Neuronal stem cell (in vitro differentiated cells): ENCODE data around the gene ANKRD18A.

Experiments used
- DNase-seq: peaks from one replicate; pipeline ENCODE4 v3.0.0-alpha.2; 2013; ENCODE audit warnings: low spot score
- H2AFZ ChIP-seq: one replicate; pipeline ENCODE4 v1.6.1; 2013; ENCODE audit warnings: mild to moderate bottlenecking, low read length, inconsistent platforms
- H2AK5ac ChIP-seq: 2 replicates; pipeline ENCODE4 v1.6.1; 2013; ENCODE audit warnings: low read depth, mild to moderate bottlenecking, inconsistent platforms, low read length, moderate library complexity, mixed read lengths
- H2BK120ac ChIP-seq: 2 replicates; pipeline ENCODE4 v1.6.1; 2013; ENCODE audit warnings: low read depth, mild to moderate bottlenecking, inconsistent platforms, low read length, moderate library complexity, mixed read lengths
- H2BK12ac ChIP-seq: one replicate; pipeline ENCODE4 v1.6.1; 2013; ENCODE audit warnings: low read length, inconsistent platforms
- H2BK15ac ChIP-seq: 2 replicates; pipeline ENCODE4 v1.6.1; 2013; ENCODE audit warnings: mild to moderate bottlenecking, low read length, inconsistent platforms, mixed read lengths
- H2BK5ac ChIP-seq: one replicate; pipeline ENCODE4 v1.6.1; 2013; ENCODE audit warnings: inconsistent platforms, mild to moderate bottlenecking, low read length, moderate library complexity
- H3K14ac ChIP-seq: one replicate; pipeline ENCODE4 v1.6.1; 2013; ENCODE audit warnings: low read length, inconsistent platforms
- H3K18ac ChIP-seq: 2 replicates; pipeline ENCODE4 v1.6.1; 2013; ENCODE audit warnings: low read length, inconsistent platforms
- H3K23ac ChIP-seq: 2 replicates; pipeline ENCODE4 v1.6.1; 2013; ENCODE audit warnings: low read depth, mild to moderate bottlenecking, mixed read lengths, low read length, inconsistent platforms; ENCODE audit not compliant: poor library complexity
- H3K27ac ChIP-seq: replicated peaks from 3 replicates; pipeline ENCODE4 v1.5.1; 2013; ENCODE audit warnings: low read length, inconsistent platforms
- H3K27me3 ChIP-seq, 3 experiments: 2 replicates each; pipeline ENCODE4 v1.6.1; 2013; ENCODE audit warnings: low read length in 3 of 3, mild to moderate bottlenecking in 2 of 3, inconsistent platforms in 1 of 3, low read depth in 1 of 3, mixed read lengths in 1 of 3, moderate library complexity in 1 of 3; ENCODE audit not compliant: control insufficient read depth in 3 of 3, insufficient read depth in 3 of 3
- H3K36me3 ChIP-seq, 2 donors: replicated peaks in 1 of 2; 2 replicates each; pipeline ENCODE4 v1.6.1; 2013; ENCODE audit warnings: low read length in 2 of 2; ENCODE audit not compliant: control insufficient read depth in 2 of 2, insufficient read depth in 2 of 2
- H3K4ac ChIP-seq: 2 replicates; pipeline ENCODE4 v1.6.1; 2013; ENCODE audit warnings: inconsistent platforms, mild to moderate bottlenecking, low read length, moderate library complexity
- H3K4me1 ChIP-seq, 2 donors: 1 replicate in 1 of 2; 2 replicates in 1 of 2; pipeline ENCODE4 v1.6.1; 2013; ENCODE audit warnings: low read length in 2 of 2, low read depth in 1 of 2; ENCODE audit not compliant: control insufficient read depth in 2 of 2, insufficient read depth in 1 of 2
- H3K4me2 ChIP-seq: one replicate; pipeline ENCODE4 v1.6.1; 2013; ENCODE audit warnings: mild to moderate bottlenecking, low read length, inconsistent platforms; ENCODE audit not compliant: insufficient read depth, poor library complexity, severe bottlenecking
- H3K4me3 ChIP-seq, 2 donors: 2 replicates each; pipeline ENCODE4 v1.5.1; 2013; ENCODE audit warnings: low read length in 2 of 2, mild to moderate bottlenecking in 2 of 2, inconsistent platforms in 1 of 2, moderate library complexity in 1 of 2
- H3K79me1 ChIP-seq: one replicate; pipeline ENCODE4 v1.6.1; 2013; ENCODE audit warnings: low read depth, mild to moderate bottlenecking, inconsistent platforms, low read length, moderate library complexity
- H3K9ac ChIP-seq: one replicate; pipeline ENCODE4 v1.6.1; 2013; ENCODE audit warnings: mild to moderate bottlenecking, low read depth, low read length, inconsistent platforms; ENCODE audit not compliant: poor library complexity
- H3K9me3 ChIP-seq, 2 donors: replicated peaks in 1 of 2; 2 replicates each; pipeline versions ENCODE3 to v1.6.1; 2013; ENCODE audit warnings: low read length in 2 of 2, mild to moderate bottlenecking in 2 of 2, inconsistent platforms in 1 of 2, low read depth in 1 of 2, mixed read lengths in 1 of 2, moderate library complexity in 1 of 2; ENCODE audit not compliant: control insufficient read depth in 2 of 2, insufficient read depth in 1 of 2
- H4K8ac ChIP-seq: one replicate; pipeline ENCODE4 v1.6.1; 2013; ENCODE audit warnings: low read depth, mild to moderate bottlenecking, inconsistent platforms, low read length, moderate library complexity
- H4K91ac ChIP-seq: one replicate; pipeline ENCODE4 v1.6.1; 2013; ENCODE audit warnings: low read length, low read depth, mild to moderate bottlenecking, inconsistent platforms; ENCODE audit not compliant: poor library complexity
- WGBS, 2 donors: extraction: QIAGEN DNeasy Blood & Tissue Kit; methylation state at CpG; one replicate each; pipeline ENCODE4 v1.1.7; 2013; ENCODE audit warnings: missing lambda C conversion rate in 2 of 2, mixed read lengths in 1 of 2; ENCODE audit not compliant: insufficient read length in 2 of 2, insufficient replicate concordance in 1 of 2; ENCODE audit errors: extremely low coverage in 2 of 2; 5-methylcytosine and 5-hydroxymethylcytosine counted together

The ANKRD18A gene

GRCh38 chr9:38651400-38652042 lies 31.1 kb upstream of the ANKRD18A start:
- H2AFZ ChIP-seq, result peak overlapping the region; percentile 30
- H3K27me3 ChIP-seq, result no peaks in the 10 kb centered on the region
- H3K23ac ChIP-seq, result no peak overlapping the region
- no peak overlapping the region for H2BK12ac ChIP-seq
- no peak overlapping the region for H3K27ac ChIP-seq
- H2AK5ac ChIP-seq, result no peak overlapping the region
- no peaks in the 10 kb centered on the region for H3K9me3 ChIP-seq
- DNase-seq, result no peak
- peaks cover 0 to 2% of the 10 kb centered on the region in 2 donors for H3K4me1 ChIP-seq
- H3K4ac ChIP-seq, result no peak overlapping the region
- H4K91ac ChIP-seq, result no peak overlapping the region
- H2BK120ac ChIP-seq, result no peak overlapping the region
- H2BK5ac ChIP-seq, result no peak overlapping the region
- H3K18ac ChIP-seq, result no peak overlapping the region
- WGBS, 2 donors, result no CpG with 5 or more reads among the region's 8 CpGs
- no peaks in the 10 kb centered on the region for H3K79me1 ChIP-seq
- no peak overlapping the region for H2BK15ac ChIP-seq
- no peak overlapping the region for H3K14ac ChIP-seq
- H3K4me2 ChIP-seq, result no peak overlapping the region
- H4K8ac ChIP-seq, result no peak overlapping the region
- no peak overlapping the region for H3K4me3 ChIP-seq
- no peaks in the 10 kb centered on the region for H3K36me3 ChIP-seq
- no peak overlapping the region for H3K9ac ChIP-seq

GRCh38 chr9:38650564-38650963 lies 30.2 kb upstream of the ANKRD18A start:
- Histone ChIP-seq H3K4me1 (peaks cover 0 to 2% of the 10 kb centered on the region in 2 donors), H3K27me3 (no peaks in the 10 kb centered on the region), H2BK15ac (no peak overlapping the region), H3K14ac (no peak overlapping the region), H3K79me1 (no peaks in the 10 kb centered on the region), H4K91ac (no peak overlapping the region), H3K18ac (no peak overlapping the region), H2AK5ac (no peak overlapping the region), H2BK12ac (no peak overlapping the region), H3K4ac (no peak overlapping the region), H4K8ac (no peak overlapping the region), H3K23ac (no peak overlapping the region), H2BK120ac (no peak overlapping the region), H2AFZ (no peak overlapping the region), H3K9me3 (peaks cover 0 to 2% of the 10 kb centered on the region in 2 donors), H3K9ac (no peak overlapping the region), H3K27ac (no peak overlapping the region), H3K4me2 (no peak overlapping the region), H3K36me3 (no peaks in the 10 kb centered on the region), H2BK5ac (no peak overlapping the region), H3K4me3 (no peak overlapping the region)
- DNase-seq, result no peak
- WGBS, 2 donors, result no CpG with 5 or more reads among the region's 8 CpGs

GRCh38 chr9:38649731-38650363 lies 29.5 kb upstream of the ANKRD18A start:
- Histone ChIP-seq H3K27me3 (no peaks in the 10 kb centered on the region), H2BK15ac (no peak overlapping the region), H2AFZ (no peak overlapping the region), H3K4ac (no peak overlapping the region), H2BK5ac (no peak overlapping the region), H3K9ac (no peak overlapping the region), H3K4me3 (no peak overlapping the region), H2AK5ac (no peak overlapping the region), H2BK120ac (no peak overlapping the region), H3K14ac (no peak overlapping the region), H3K4me2 (no peak overlapping the region), H4K8ac (no peak overlapping the region), H3K36me3 (no peaks in the 10 kb centered on the region), H3K23ac (no peak overlapping the region), H2BK12ac (no peak overlapping the region), H4K91ac (no peak overlapping the region), H3K4me1 (peaks cover 0 to 2% of the 10 kb centered on the region in 2 donors), H3K9me3 (peaks cover 0 to 2% of the 10 kb centered on the region in 2 donors), H3K79me1 (no peaks in the 10 kb centered on the region), H3K27ac (no peak overlapping the region), H3K18ac (no peak overlapping the region)
- WGBS, 2 donors, result no CpG with 5 or more reads among the region's 8 CpGs
- no peak for DNase-seq

- Histone ChIP-seq H2AFZ (no peak overlapping the region), H2AK5ac (no peak overlapping the region), H3K4me3 (no peak overlapping the region), H4K8ac (no peak overlapping the region), H3K9me3 (peaks cover 0 to 2% of the 10 kb centered on the region in 2 donors), H3K14ac (no peak overlapping the region), H3K27me3 (no peaks in the 10 kb centered on the region), H3K79me1 (no peaks in the 10 kb centered on the region), H4K91ac (no peak overlapping the region), H2BK5ac (no peak overlapping the region), H3K27ac (no peak overlapping the region), H3K9ac (no peak overlapping the region), H3K18ac (no peak overlapping the region), H2BK15ac (no peak overlapping the region), H2BK120ac (no peak overlapping the region), H2BK12ac (no peak overlapping the region), H3K4me2 (no peak overlapping the region), H3K4me1 (no peaks in the 10 kb centered on the region), H3K23ac (no peak overlapping the region), H3K36me3 (no peaks in the 10 kb centered on the region), H3K4ac (no peak overlapping the region)
- WGBS, 2 donors, result no CpG with 5 or more reads among the region's 2 CpGs
- no peak for DNase-seq
Observed at GRCh38 chr9:38644601-38645000, 24.2 kb upstream of the ANKRD18A start.
